Measurements from ENCODE around the gene DLGAP4. TPM values are rescaled to one million over a fixed set of nuclear protein-coding genes. Genes with fewer than 3 reads are reported as not detected.

Gene DLGAP4
- total and polyA plus RNA-seq, 2 of the 13 experiments (the other 11 are each of a cell fraction or from before 2014, with no cell fraction given): 15.2 to 26.7 TPM

- in situ Hi-C loops (cut with HindIII; ENCODE audit: extremely low pct_ligation_motif_present, low pct_unique_long_range_greater_than_20kb) (no loop called here), intact Hi-C loops (cut with micrococcal nuclease; ENCODE audit: unreplicated experiment) (no loop called here)
- Histone ChIP-seq H3K27ac (ENCODE audit: extremely low read length, insufficient read depth, low read length) (no peak overlapping the region), H3K4me1 (ENCODE audit: insufficient read depth, low read length) (peaks cover 43% of the 10 kb centered on the region), H3K9me3 (ENCODE audit: low read length) (no peaks in the 10 kb centered on the region), H3K4me3 (replicated peaks in 1 of 3; ENCODE audit: insufficient read depth in 1 of 3, low read depth in 2 of 3, low read length in 3 of 3) (no peak overlapping the region), H4K20me1 (ENCODE audit: insufficient read depth, low read length) (peaks cover 13% of the 10 kb centered on the region), H3K79me2 (ENCODE audit: insufficient read depth, low read length) (peaks cover 59% of the 10 kb centered on the region), H2AFZ (ENCODE audit: low read length) (no peak overlapping the region), H3K36me3 (replicated peaks in 1 of 2; ENCODE audit: control insufficient read depth in 1 of 2, insufficient read depth in 2 of 2, low read length in 2 of 2) (peaks cover 6 to 14% of the 10 kb centered on the region in 2 experiments), H3K27me3 (ENCODE audit: control insufficient read depth in 1 of 2, insufficient read depth in 2 of 2, low read length in 2 of 2) (no peaks in the 10 kb centered on the region), H3K9ac (ENCODE audit: insufficient read depth, low read depth, low read length) (no peak overlapping the region), H3K4me2 (ENCODE audit: low read depth, low read length) (no peak overlapping the region)
- ChIA-PET POLR2A (no interaction called here), CTCF (ENCODE audit: low intra/inter-chr PET ratio, low total read pairs) (no interaction called here)
- BruUV-seq (replicated peaks): no TSS peak
- no peak for FAIRE-seq
- peak; percentile 27; the same call in 1 of the 2 replicates for TF ChIP-seq STAG1 (CRISPR knock-in tag; IDR thresholded peaks at IDR 0.05)
- TF ChIP-seq RAD21 (CRISPR knock-in tag; IDR thresholded peaks at IDR 0.05): peak; percentile 23; the same call in 1 of the 2 replicates
- TF ChIP-seq ZSCAN21 (CRISPR knock-in tag; IDR thresholded peaks at IDR 0.05; ENCODE audit: borderline replicate concordance): no peak
- 0 out of 2 replicates have a peak, but pooled peaks have one; percentile 12 for TF ChIP-seq POLR2AphosphoS5 (IDR thresholded peaks at IDR 0.05; ENCODE audit: low read depth, low read length)
- no peak for TF ChIP-seq ADNP (CRISPR knock-in tag; IDR thresholded peaks at IDR 0.05)
- peak; percentile 42 for TF ChIP-seq CTCF (CRISPR knock-in tag; IDR thresholded peaks at IDR 0.05)
- peak; percentile 9 for TF ChIP-seq RBM22 (optimal IDR thresholded peaks at IDR 0.05; ENCODE audit: low read length)
- ATAC-seq: no peak
- DNase-seq (ENCODE audit: low spot score): no peak
- WGBS (ENCODE audit: low lambda C conversion rate): 80% methylated on average over 7 of the region's 7 CpGs
Measured at GRCh38 chr20:36478137-36478905, 172.2 kb downstream of the DLGAP4 start.

Measured in HepG2 (cell line).